Erythroblast (primary cell): ENCODE data around the gene ANAPC1.
"Not testable (repeated sequence)": the region's sequence is repeated elsewhere in the genome, so short reads cannot be mapped to it uniquely, and the experiment has no call there.

Experiments
- GATA1 ChIP-seq: IDR thresholded peaks from 2 replicates; pipeline ENCODE4 v1.6.1; 2011; ENCODE audit warnings: low read depth, mild to moderate bottlenecking, control low read depth, low read length, moderate library complexity
- POLR2A ChIP-seq: IDR thresholded peaks from 2 replicates; pipeline ENCODE4 v1.6.1; 2011; ENCODE audit warnings: mild to moderate bottlenecking, low read length

DNA sequence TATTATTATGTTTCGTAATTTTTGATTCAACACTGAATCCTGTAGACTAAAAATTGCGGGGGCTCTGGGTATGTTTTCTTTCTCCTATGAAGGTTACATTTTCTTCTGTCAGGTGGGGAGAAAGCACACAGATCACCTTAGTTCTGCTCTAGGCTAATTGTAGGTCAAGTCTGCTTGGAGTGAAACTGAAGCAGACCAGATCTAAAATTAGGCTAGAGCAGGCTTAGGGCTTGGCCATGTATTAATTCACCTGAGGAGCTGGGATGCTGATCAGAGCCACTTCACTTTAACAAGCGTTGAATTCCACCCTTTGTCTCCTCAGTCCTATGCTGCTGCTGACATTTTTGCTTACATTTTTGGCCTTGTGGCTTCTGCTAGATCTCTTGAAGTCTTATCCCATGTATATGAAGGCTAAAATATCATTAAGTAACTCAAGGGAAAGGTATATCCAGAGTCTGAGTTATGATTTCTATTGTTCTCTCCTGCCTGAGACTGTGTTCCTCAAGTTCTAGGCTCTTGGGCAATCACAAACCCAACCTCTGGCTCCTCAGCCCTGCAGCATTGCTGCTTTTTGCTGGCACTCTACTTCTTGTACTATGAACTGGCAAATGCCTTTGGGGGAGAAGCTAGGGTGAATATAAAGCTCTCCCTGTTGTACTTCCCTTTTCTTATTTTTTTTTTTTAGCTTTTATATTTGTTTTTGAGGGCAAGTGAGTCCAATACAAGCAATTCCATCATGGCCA lies 112.9 kb downstream of the ANAPC1 start:
- TF ChIP-seq POLR2A, GATA1: not testable (repeated sequence)
